ENCODE measurements around the gene TOR1AIP1. TPM values are rescaled to one million over a fixed set of nuclear protein-coding genes. Genes with fewer than 3 reads are reported as not detected.

TOR1AIP1 gene
- total RNA-seq, 1 donor from 2014 or later: 50.5 TPM

GRCh38 chr1:179917601-179918429, 35.7 kb downstream of the TOR1AIP1 start:
- TF ChIP-seq, protein P1, sequence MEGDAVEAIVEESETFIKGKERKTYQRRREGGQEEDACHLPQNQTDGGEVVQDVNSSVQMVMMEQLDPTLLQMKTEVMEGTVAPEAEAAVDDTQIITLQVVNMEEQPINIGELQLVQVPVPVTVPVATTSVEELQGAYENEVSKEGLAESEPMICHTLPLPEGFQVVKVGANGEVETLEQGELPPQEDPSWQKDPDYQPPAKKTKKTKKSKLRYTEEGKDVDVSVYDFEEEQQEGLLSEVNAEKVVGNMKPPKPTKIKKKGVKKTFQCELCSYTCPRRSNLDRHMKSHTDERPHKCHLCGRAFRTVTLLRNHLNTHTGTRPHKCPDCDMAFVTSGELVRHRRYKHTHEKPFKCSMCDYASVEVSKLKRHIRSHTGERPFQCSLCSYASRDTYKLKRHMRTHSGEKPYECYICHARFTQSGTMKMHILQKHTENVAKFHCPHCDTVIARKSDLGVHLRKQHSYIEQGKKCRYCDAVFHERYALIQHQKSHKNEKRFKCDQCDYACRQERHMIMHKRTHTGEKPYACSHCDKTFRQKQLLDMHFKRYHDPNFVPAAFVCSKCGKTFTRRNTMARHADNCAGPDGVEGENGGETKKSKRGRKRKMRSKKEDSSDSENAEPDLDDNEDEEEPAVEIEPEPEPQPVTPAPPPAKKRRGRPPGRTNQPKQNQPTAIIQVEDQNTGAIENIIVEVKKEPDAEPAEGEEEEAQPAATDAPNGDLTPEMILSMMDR (conservative IDR thresholded peaks at IDR 0.05; ENCODE audit: low read depth, low read length): no peak
- H3K4me3 ChIP-seq (ENCODE audit: low read depth, low read length): no peak overlapping the region
- DNase-seq (ENCODE audit: low read depth): no peak

- TF ChIP-seq, protein P1 (conservative IDR thresholded peaks at IDR 0.05; ENCODE audit: low read depth, low read length): no peak
- no peak overlapping the region for H3K4me3 ChIP-seq (ENCODE audit: low read depth, low read length)
- DNase-seq (ENCODE audit: low read depth): no peak
Measured at GRCh38 chr1:179921472-179921871, 39.4 kb downstream of the TOR1AIP1 start.

DNA sequence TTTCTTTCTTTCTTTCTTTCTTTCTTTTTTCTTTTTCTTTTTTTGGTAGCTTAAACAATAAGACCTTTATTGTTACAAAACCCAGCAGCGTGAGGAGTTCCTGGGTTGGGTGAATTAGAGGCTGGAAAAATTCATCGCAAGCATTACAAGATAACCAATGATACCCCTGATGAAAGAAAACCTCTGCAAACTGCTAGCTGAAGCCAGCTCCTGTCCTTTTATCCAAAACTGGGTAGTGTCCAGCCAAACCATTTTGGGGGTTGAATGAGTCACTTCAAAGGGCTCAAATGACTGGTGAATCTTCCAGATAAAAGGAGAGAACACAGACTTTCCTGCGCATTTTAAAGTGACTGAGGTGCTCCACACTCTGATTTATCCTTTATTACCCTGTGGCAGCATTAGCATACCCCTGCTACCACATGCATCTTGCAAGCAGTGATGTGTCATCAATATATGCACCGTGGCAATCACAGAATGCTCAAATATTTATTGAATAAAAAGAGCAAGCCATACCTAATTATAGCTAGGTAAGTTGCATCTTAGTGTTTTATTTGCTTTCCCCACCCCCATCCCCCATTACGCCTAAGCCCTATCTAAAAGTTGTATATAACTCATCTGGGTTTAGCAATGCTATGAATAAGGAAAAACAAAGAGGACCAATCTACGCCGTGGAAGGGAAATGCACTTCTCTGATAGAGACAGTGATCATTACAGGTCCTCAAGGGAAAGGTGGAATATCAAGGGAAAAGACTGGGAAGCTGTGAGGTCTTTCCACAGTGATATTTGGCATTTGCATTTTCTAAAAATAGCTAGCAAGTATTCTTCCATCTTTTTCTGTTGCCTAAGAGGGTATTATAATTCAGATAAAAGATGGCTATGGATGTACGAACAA, 40.1 kb downstream of the TOR1AIP1 start:
- H3K4me3 ChIP-seq (ENCODE audit: low read depth, low read length): no peak overlapping the region
- no peak for DNase-seq (ENCODE audit: low read depth)
- TF ChIP-seq, protein P1 (conservative IDR thresholded peaks at IDR 0.05; ENCODE audit: low read depth, low read length): no peak

- no peak for DNase-seq (ENCODE audit: low read depth)
- TF ChIP-seq, protein P1 (conservative IDR thresholded peaks at IDR 0.05; ENCODE audit: low read depth, low read length): no peak
- H3K4me3 ChIP-seq (ENCODE audit: low read depth, low read length): no peak overlapping the region
Measured at GRCh38 chr1:179923029-179923428, 40.9 kb downstream of the TOR1AIP1 start.

DNA sequence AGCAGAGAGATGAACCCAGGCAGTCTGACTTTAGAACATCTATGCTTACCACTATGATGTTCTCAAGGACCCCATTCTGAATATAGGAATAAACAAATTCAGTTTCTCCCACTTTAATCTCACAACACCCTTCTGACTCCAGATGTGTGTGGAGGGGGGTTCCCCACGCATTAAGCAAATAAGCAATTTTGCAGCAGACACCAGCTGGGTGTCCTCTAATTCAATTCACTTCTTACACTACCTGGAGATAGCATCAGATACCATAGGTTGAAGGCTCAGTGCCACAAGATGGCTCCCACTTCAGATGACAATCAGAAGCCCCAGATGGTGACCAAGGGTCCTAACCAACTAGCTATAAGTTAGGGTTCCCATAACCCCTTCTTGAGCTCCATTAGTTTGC, 42.2 kb downstream of the TOR1AIP1 start:
- TF ChIP-seq, protein P1 (conservative IDR thresholded peaks at IDR 0.05; ENCODE audit: low read depth, low read length): no peak
- no peak overlapping the region for H3K4me3 ChIP-seq (ENCODE audit: low read depth, low read length)
- DNase-seq (ENCODE audit: low read depth): no peak

GRCh38 chr1:179925302-179925701, 43.2 kb downstream of the TOR1AIP1 start:
- DNase-seq (ENCODE audit: low read depth): no peak
- TF ChIP-seq, protein P1 (conservative IDR thresholded peaks at IDR 0.05; ENCODE audit: low read depth, low read length): no peak
- H3K4me3 ChIP-seq (ENCODE audit: low read depth, low read length): no peak overlapping the region
